Measurements from ENCODE around the gene CETN3.
"Not testable (repeated sequence)": the region's sequence is repeated elsewhere in the genome, so short reads cannot be mapped to it uniquely, and the experiment has no call there.

CETN3 gene

DNA sequence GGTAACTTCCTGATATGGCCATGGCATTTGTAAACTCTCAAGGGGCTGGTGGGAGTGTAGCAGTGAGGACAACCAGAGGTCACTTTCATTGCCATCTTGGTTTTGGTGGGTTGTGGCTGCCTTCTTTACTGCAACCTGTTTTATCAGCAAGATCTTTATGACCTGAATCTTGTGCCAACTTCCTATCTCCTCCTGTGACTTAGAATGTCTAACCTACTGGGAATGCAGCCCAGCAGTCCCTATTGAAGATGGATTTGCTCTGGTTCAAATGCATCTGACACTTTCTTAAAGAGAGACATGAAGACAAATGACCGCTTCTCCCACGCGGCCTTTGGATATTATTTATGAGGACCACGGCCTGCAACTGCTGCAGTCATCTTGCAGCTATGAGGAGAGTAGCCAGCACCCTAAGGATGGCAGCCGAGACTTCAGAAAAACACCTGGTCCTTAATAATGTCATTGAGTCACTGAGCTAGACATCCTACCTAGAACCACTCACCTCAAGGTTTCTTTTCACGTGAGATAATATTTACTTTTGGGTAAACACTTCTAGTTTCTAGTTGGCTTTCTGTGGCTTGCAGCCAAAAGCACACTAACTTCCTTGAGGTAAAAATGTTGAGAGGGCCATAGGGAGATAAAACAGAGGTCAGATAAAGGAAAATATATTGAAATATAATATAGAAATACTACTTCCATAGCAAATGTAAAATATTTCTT is 28.2 kb downstream of the CETN3 start:
- no peak for FAIRE-seq

DNA sequence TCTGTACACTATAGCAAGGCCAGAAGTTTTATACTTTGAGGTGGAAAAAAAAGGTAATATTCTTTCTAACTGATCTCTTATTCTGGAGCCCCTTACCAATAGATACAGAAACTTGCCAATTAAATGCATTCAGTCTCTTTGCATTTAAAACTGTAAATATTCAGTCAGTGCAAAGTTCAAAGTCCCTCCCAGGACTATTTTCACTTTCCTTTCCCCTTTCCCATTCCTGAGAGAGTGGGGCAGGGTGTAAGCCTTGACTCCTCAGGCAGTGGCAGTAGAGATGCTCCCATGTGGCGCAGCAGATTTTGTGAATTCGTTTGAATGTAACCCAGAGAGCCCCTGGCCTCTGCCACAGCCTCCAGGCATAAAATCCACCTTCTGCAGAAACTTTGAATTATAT is 29.9 kb downstream of the CETN3 start:
- FAIRE-seq: no peak

DNA sequence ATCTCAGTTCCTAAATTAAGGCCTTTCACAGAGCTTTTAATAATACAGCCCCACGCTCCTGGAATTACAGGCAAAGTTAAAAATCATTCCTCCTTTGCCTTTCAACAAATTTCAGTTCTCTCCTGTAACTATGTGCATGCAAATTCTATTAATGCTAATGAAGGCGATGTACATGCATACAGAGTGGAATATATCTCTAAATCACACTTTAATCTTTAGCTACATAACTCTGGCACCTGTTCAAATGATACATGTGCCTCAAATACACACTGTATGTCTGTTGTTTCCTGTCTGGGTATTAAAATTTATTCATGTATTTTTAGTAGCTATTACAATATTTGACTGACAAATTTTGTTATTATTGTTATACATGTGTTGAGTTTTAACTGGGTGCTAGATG is 30.8 kb downstream of the CETN3 start:
- FAIRE-seq: no peak

DNA sequence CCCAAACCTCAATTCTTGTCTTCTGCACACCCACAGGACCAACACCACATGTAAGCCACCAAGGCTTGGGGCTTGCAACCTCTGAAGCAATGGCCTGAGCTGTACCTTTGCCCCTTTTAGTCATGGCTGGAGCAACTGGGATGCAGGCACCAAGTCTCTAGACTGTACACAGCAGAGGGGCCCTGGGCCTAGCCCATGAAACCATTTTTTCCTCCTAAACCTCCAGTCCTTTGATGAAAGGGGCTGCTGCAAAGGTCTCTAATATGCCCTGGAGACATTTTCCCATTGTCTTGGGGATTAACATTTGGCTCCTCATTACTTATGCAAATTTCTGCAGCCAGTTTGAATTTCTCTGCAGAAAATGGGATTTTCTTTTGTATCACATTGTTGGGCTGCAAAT is 38.3 kb downstream of the CETN3 start:
- FAIRE-seq: not testable (repeated sequence)

DNA sequence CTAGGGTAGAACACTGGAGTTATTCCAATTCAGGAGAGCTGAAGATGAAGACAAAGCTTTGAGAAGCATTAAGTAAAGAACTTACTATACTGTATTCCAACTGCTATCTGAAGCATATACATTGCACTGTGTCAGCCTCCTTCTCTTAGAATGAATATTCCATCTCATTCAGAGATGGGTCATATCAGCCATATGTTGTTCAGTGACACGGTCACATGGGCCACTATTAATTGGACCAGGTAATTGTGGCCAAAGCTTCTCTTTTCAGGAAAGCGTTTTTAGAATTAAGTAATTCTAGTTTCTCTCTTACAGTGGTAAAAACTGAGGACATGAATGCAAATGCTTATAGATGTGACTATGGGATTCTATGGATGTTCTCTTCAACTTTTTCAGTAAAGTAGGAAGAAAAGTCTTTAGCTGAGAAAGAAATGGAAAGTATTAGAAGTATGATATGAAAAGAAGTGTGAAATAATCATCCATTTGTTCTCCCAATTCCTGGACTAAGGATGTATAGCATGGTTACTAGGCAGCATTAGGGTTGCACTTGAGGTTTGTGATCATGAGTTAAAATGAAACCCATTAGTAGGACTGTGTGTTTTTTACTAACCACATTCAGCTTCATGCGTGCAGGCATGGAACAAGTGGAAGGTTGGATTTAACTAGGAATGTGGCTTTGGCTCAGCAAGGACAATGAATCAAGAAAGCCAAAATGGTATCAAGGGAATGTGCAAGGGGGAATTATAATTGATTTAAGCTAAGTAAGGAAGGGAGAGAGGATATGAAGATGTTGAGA is 40.9 kb downstream of the CETN3 start:
- no peak for FAIRE-seq

DNA sequence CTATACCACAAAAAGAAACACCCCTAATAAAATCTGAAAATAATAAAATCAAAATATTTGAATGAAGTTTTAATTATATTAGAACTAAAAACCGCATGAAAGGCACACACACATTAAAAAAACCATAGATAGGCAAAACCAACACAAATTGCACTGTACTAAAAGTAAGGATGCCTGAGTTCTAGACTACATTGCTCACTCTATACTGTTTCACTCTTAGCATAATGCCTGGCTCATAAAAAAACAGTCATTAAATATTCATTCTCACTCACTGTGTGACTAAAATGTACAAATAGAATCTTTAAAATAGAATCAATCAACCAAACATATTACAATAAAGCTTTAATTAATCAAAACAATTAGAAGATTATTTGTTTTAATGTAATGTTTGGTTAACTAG is 41.7 kb downstream of the CETN3 start:
- no peak for FAIRE-seq

DNA sequence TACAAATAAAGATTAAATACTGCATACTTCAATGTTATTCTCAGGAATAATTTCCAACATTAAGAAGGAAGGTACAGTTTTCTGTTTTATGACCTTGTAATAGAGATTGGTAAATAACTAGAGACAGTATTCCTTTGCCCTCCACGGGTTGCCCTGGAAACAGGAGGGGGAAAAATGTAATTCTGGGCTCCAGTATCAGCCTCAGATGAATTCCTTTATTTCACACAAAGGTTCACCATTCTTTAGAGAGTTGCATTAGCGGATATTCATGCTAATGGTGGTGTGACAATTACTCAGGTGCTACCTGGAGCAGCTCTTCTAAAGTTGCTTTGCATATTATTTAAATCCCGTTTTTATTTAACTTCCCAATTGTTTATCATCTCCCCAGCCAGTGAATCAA is 42.6 kb downstream of the CETN3 start:
- FAIRE-seq: no peak

DNA sequence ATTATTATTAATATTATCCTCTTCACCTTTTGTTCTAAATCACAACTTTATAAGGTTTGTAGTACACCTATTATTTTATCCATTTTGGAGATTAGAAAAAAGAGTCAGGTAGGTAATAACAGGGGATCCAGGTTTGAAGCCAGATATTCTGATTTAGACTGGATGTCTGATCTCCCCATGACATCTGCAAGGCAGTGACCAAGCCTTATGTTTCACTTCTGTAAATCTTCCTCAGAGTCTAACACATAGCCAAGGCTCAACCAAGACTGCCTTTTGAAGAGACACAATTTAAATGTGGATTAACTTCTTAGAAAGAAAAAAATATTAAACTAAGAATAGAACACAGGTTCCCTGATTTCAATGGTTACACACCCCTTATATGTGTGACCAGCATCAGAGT is 44.2 kb downstream of the CETN3 start:
- no peak for FAIRE-seq

DNA sequence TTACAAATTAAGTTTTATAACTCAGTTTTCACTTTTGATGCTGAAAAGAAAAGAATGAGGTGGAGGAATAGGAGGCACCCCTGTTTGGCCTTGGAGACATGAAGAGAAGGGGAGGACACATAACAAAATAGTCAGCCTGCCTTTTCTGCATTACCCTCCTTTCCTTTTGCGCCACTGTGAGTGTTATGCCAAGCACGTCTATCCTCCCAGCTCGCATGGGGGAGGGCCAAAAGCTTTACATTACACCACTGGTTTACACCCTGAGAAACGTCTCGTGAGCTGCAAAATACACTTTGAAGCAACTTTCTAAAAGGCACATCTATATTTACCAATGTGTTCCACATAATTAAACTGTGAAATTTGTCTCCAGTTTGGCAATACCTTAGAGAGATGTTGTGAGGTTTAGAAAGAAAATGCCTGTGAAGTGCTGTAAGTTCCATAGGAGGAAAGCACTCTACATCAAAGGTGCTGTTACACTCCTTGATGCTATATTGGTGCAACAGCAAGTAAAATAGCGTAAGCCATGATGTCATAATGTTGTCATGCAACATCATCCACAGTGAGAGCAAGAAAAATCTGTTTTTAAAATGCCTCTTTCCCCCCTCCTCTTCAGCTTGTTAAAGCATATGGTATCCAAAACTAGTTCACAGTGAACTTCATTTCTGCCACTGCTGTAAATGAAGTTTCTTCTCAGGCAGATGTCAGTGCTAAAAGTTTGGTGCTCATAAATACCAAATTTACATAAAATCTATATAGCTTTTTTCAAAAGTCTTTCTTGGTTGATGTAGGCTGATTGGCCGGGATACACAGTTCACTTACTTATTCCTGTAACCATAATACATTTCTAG is 50.3 kb downstream of the CETN3 start:
- no peak for FAIRE-seq

DNA sequence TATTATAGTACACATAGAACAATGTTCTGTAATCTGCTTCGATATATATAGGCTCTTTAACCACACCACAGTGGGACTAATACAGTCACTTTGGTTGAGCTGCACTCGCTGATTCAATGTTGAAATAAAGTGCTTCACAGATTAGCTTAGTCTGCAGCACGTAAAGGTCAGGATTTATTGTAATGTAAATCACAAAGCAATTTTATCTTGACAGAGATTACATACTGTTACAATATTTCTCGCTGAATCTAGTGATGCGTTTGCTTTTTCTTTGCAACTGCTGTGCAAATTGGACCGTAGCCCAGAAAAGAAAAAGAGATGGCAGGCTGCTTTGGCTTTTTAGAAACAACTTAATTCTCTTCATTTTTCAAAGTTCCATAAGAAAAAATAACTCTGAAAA is 52.9 kb downstream of the CETN3 start:
- no peak for FAIRE-seq

DNA sequence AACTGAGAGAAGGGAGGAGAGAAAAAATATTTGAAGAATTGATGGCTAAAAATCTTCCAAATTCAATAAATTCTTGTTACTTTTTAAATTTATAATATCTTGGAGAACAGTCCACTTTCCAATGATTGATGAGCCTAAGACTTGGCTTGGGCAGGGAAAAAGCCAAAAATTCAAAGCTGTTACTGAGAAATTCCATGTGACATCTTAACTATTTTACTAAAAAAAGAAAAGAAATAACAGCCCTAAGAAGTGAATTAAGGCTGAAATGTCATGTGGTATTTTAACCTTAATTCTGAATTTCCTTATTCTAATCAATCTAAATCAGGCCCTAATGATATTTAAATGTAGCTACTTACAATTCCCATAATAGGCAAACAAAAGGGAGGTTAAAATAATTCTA is 53.4 kb downstream of the CETN3 start:
- no peak for FAIRE-seq

DNA sequence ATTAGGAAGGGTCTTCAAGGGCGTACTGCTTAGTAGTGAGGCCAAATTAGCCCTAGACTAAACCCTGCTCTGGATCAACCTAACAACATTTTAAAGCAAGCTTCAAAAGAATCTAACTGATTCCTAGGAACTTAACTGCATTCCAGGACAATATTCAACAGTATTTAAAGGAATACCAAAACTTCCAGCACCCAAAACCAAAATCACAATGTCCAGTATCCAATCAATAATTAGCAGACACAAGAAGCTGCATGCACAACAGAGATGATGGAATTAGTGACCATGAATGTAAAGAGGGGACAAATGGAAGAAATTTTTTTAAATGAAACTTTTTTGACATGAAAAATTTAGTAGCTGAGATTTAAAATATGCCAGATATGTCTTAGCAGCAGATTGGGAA is 53.9 kb downstream of the CETN3 start:
- no peak for FAIRE-seq

DNA sequence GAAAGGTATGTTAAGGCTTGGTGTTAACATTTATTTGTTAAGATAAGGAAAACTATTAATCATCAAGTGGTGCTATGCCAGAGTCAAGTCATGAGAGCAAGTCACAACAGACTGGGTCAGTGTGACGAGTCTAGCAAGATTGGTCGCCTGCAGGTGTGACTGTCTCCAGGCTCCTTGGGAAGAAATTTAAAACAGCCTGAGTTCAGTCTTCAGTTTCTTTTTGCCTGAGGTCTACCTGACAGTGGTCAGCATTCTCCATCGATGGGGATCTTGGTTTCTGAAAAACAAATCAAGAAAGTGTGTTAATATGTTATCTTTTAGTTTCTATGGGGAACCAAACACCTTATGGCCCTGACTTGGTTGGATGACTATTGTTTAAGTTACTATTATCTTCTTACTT is 56.3 kb downstream of the CETN3 start:
- no peak for FAIRE-seq

DNA sequence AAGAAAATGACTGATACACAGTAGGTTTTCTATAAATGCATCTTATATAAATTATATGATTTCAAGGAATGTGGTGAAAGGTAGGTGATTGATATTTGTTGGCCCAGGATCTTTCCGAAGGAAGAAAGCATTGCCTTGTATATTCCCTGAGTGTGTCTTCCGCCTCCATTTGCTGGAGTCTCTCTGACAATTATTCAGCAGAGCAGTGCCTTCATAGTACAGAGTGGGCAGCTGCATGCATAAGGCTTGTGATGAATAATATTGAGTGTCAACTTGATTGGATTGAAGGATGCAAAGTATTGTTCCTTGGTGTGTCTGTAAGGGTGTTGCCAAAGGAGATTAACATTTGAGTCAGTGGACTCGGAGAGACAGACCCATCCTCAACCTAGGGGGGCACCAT is 58.5 kb downstream of the CETN3 start:
- FAIRE-seq: no peak

DNA sequence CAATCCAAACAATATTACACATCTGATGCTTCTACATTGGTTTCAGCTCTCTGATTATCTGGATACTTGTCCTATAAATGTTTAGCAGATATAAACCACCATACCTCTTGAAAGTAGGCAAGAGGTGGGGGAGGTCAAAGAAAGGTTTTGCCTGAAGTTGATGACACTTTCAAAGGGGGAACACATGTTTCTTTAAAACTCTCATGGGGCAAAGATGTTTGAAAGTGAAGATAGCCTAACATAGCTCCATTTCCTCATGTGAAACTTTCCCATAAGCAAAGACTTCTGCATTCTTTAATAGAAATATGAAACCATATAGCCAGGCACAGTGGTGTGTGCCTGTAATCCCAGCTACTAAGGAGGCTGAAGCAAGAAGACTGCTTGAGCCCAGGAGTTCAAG is 62.1 kb downstream of the CETN3 start:
- FAIRE-seq: no peak

DNA sequence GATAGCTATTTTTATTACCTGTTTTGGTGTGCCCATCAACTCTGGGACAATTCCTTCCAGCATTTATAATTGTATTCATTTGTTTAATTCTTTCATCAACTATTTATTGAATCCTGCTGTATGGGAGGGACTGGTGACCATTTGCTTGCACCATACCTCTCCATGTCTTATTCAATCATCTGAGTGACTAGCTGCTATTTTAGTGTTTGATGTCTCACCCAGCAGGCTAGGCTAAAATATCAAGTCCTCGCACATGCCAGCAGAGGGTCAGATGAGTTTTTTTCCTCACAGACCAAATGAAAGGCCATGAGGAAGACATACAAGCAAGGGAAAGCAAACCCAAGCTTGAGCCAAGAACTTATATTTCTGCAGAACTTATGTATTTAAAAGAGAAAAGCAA is 63.9 kb downstream of the CETN3 start:
- FAIRE-seq: no peak

DNA sequence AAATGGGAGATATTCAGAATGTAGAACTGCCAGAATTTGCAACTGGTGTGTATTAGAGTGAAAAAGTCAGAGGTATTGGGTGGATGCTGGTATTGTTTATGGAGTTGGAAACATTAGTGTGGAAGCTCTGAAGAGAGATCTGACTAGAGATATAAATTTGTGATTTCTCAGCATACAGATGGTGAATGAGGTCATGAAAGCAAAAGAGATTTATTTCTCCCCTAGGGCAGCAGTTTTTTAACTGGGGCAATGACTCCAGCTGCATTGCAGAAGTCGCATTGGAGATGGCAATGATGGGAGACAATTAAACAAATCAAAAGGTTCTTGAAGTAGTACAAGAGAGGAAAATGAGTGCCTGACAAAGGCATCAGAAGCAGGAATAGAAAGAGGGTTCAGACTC is 64.9 kb downstream of the CETN3 start:
- FAIRE-seq: no peak

DNA sequence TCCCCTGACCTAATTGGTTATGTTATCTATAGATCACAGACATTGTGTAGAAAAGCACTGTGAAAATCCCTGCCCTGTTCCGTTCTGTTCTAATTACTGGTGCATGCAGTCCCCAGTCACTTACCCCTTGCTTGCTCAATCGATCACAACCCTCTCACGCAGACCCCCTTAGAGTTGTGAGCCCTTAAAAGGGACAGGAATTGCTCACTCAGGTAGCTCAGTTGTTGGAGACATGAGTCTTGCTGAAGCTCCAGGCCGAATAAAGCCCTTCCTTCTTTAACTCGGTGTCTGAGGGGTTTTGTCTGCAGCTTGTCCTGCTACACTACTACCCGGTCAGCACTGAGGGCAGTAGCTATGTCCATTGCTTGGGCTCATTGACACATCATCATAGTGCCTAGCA is 65.8 kb downstream of the CETN3 start:
- not testable (repeated sequence) for FAIRE-seq

DNA sequence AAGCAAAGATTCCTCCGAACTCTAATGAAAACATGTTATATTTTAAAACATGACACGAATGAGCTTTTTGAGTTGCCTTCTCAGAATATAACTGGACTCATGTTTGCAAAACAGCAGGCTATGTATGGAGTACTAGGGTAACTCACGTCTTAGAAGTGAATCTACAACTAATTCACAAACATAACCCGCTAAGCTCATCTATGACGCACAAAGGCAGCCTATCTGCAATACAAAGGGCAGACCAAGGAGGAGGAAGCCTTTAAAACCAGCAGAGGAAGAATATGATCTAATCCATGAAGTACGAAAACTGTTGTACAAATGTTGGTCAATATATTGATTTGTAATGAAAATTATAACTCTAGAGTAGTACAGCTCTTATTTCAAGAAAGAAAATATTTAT is 67.0 kb downstream of the CETN3 start:
- FAIRE-seq: no peak
